Bronchial epithelial cell (primary cell): ENCODE results near the gene DAAM1. TPM values are rescaled to one million over a fixed set of nuclear protein-coding genes. Genes with fewer than 3 reads are reported as not detected.

ENCODE experiments used
- DNase-seq: peaks from one replicate; pipeline ENCODE4 v3.0.0-alpha.2; 2010; ENCODE audit warnings: low read depth
- FAIRE-seq: peaks from 2 replicates; lab custom pipeline; 2011; peaks lifted over from hg19 to GRCh38; lab: Jason Lieb, UNC
- H3K27me3 ChIP-seq: 2 replicates; pipeline ENCODE4 v1.5.1; 2011; ENCODE audit warnings: low read length; ENCODE audit not compliant: control insufficient read depth, insufficient read depth
- H3K36me3 ChIP-seq: 2 replicates; pipeline ENCODE4 v1.5.1; 2011; ENCODE audit warnings: low read length; ENCODE audit not compliant: control insufficient read depth, insufficient read depth
- H3K4me3 ChIP-seq: 2 replicates; pipeline ENCODE4 v1.5.1; 2011; ENCODE audit warnings: mild to moderate bottlenecking, low read depth, low read length, control low read depth
- total RNA-seq: library from RNA; depleted of rRNA; stranded (reverse); fragments of >200 nt; gene quantifications from 2 replicates; pipeline ENCODE4 v1.2.1, GENCODE V29; 2014
- TF ChIP-seq, protein P1 (sequence below): IDR thresholded peaks from 2 replicates; pipeline ENCODE4 v1.5.1; 2011; ENCODE audit warnings: mild to moderate bottlenecking, moderate library complexity, low read length, control low read depth, inconsistent platforms; ENCODE audit not compliant: insufficient read depth, severe bottlenecking

The DAAM1 gene
- total RNA-seq, 1 donor from 2014 or later = 16.6 TPM

DNA sequence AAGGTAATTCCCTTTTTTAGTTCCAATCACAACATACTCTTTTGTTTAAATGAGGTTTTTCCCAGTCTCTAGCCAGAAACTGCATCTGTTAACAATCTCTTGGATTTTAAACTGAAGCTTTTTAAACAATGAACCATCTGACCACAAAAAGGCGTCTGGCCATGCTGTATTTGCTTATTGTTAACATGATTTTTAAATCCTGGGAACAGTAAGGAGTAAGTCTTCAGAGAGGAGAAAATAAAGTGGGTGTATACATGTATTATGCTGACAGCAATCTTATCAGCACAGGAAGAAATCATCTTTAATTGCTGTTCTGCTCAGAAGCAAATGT, 106.2 kb downstream of the DAAM1 start:
- DNase-seq = no peak
- Histone ChIP-seq H3K4me3 (no peak overlapping the region), H3K36me3 (peaks cover 8% of the 10 kb centered on the region), H3K27me3 (no peaks in the 10 kb centered on the region)
- FAIRE-seq = no peak
- TF ChIP-seq, protein P1, sequence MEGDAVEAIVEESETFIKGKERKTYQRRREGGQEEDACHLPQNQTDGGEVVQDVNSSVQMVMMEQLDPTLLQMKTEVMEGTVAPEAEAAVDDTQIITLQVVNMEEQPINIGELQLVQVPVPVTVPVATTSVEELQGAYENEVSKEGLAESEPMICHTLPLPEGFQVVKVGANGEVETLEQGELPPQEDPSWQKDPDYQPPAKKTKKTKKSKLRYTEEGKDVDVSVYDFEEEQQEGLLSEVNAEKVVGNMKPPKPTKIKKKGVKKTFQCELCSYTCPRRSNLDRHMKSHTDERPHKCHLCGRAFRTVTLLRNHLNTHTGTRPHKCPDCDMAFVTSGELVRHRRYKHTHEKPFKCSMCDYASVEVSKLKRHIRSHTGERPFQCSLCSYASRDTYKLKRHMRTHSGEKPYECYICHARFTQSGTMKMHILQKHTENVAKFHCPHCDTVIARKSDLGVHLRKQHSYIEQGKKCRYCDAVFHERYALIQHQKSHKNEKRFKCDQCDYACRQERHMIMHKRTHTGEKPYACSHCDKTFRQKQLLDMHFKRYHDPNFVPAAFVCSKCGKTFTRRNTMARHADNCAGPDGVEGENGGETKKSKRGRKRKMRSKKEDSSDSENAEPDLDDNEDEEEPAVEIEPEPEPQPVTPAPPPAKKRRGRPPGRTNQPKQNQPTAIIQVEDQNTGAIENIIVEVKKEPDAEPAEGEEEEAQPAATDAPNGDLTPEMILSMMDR = no peak

DNA sequence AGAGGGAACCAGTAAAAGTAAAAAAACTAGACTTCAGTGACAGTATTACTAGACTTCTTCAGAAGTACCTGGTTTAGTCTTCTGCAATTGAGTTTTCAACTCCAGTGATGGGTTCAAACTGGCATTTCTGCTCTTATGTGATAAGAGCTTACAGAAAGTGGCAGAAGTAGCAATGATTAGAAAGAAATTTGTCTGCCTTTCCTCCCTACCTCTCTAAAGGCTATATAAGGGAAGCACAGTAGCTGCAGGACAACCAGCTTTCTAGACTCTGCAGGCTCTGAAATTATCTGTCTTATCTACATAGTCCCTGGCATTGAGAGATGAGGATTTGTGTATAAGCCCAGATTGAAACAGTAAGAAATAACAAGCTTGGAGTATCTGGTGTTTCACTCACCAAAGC, 107.5 kb downstream of the DAAM1 start:
- FAIRE-seq (no peak), DNase-seq (no peak)
- no peak overlapping the region for H3K4me3 ChIP-seq
- TF ChIP-seq, protein P1 = no peak
- no peaks in the 10 kb centered on the region for H3K27me3 ChIP-seq
- peaks cover 5% of the 10 kb centered on the region for H3K36me3 ChIP-seq

DNA sequence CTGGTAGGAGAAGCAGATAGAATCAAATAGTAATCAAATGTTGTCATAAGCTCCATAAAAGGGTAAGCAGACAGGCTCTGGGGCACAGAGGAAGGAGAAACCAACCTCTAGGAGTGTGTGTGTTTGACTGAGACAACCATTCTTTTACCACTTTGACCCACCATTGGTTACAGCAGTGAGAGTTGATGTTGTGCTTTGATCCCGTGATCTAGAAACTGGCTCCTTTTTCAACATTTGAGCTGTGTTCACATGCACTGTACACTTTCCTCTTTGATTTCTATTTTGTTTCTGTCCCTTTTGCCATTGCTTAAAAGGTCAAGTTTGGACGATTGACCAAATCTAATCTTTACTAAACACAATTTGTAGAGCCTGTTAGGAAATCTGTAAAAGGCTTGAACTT, 108.0 kb downstream of the DAAM1 start:
- H3K27me3 ChIP-seq = no peaks in the 10 kb centered on the region
- no peak for DNase-seq
- FAIRE-seq = no peak

DNA sequence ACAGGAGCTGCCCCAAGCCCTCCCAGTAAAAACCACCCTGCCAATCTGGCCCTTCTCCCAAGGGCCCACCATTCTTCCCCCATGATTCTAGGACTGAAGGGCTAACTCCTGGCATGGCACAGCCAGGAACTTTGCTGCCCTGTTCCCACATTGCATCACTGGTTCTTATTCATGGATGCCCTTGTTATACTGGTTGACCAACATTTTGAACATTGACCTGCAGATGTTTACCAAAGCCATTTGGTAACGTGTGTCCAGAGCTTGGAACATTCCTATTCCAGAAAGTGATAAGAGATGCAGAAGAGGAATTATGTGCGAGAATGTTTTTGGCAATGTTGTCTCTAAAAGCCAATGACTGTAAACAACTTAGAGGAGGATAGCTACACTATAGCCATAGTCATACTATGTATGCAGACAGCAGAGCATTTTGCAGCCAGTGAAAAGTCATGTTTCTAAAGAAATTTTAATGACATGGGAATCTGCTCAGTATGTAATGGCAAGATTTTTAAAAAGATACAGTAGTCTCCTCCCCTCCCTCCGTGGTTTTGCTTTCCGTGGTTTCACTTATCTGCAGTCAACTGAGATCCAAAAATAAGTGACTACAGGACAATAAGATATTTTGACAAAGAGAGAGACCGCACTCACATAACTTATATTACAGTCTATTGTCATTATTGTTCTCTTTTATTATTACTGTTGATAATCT, 108.8 kb downstream of the DAAM1 start:
- TF ChIP-seq, protein P1 = no peak
- Histone ChIP-seq H3K36me3 (peaks cover 1% of the 10 kb centered on the region), H3K27me3 (no peaks in the 10 kb centered on the region), H3K4me3 (no peak overlapping the region)
- no peak for DNase-seq
- no peak for FAIRE-seq

More for the DNA sequence above, 108.0 kb downstream of the DAAM1 start:
- no peak overlapping the region for H3K4me3 ChIP-seq
- TF ChIP-seq, protein P1 = no peak
- peaks cover 4% of the 10 kb centered on the region for H3K36me3 ChIP-seq

DNA sequence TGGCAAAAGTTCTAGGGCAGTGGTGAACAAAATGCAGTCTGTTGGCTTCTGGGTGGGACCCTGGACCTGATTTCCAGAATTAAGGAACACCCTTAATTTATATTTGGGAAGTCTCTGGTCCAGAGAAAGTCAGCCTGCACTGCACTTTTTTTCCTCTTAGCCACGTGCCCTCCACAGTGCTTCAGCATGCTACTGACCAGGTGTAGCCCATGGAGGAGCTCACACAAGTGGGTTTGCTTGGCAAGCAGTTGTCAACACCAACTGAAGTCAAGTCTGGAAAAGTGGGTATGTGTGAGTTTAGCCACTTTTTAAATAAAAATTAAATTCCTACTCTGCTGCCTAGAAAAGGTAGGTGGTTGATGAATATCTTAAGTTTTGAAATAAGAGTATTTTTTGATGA, 111.3 kb downstream of the DAAM1 start:
- Histone ChIP-seq H3K36me3 (no peaks in the 10 kb centered on the region), H3K27me3 (no peaks in the 10 kb centered on the region), H3K4me3 (no peak overlapping the region)
- TF ChIP-seq, protein P1 = no peak
- no peak for DNase-seq
- FAIRE-seq = no peak

DNA sequence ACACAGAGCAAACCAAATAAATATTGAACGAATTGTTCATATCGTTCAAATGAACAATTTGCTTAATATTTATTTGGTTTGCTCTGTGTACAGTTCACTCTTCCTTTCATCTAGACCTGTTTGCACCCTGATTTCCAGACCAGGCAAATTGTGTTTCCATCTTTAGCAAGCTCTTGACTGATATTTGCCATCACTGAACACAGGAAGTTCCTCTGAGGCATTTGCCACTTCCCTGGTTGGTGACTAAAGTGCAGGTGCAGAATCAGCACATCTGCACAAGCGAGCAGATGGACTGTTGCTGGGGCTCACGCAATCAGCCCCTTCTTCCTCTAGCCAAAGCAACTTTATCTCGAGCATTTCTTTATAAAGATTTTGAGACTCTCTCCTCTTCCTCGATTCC, 112.9 kb downstream of the DAAM1 start:
- no peak overlapping the region for H3K4me3 ChIP-seq
- no peak for FAIRE-seq
- DNase-seq = no peak
- H3K36me3 ChIP-seq = no peaks in the 10 kb centered on the region
- TF ChIP-seq, protein P1 = no peak
- H3K27me3 ChIP-seq = no peaks in the 10 kb centered on the region
